Keratinocyte (primary cell): ENCODE data around the gene PCCA. TPM values are rescaled to one million over a fixed set of nuclear protein-coding genes. Genes with fewer than 3 reads are reported as not detected.

Source experiments
- DNase-seq: peaks from one replicate; pipeline ENCODE4 v3.0.0-alpha.2; 2011; ENCODE audit warnings: low read depth, missing footprints, low spot score
- FAIRE-seq: peaks from 2 replicates; lab custom pipeline; 2011; peaks lifted over from hg19 to GRCh38; lab: Jason Lieb, UNC
- H2AFZ ChIP-seq: 2 replicates; pipeline ENCODE4 v1.6.0; 2012; ENCODE audit warnings: low read length, control low read depth, inconsistent platforms; ENCODE audit not compliant: control insufficient read depth
- H3K27ac ChIP-seq: 2 replicates; pipeline ENCODE4 v1.5.1; 2011; ENCODE audit warnings: low read length; ENCODE audit not compliant: control insufficient read depth, insufficient read depth
- H3K27me3 ChIP-seq: 3 replicates; pipeline ENCODE4 v1.6.0; 2011; ENCODE audit warnings: low read length; ENCODE audit not compliant: control insufficient read depth, insufficient read depth; ENCODE audit errors: extremely low read depth
- H3K36me3 ChIP-seq, 2 experiments: 2 replicates in 1 of 2; 3 replicates in 1 of 2; pipeline ENCODE4 v1.5.1; 2011; ENCODE audit warnings: low read length in 2 of 2, mild to moderate bottlenecking in 1 of 2; ENCODE audit not compliant: control insufficient read depth in 2 of 2, insufficient read depth in 2 of 2; ENCODE audit errors: extremely low read depth in 1 of 2
- H3K4me1 ChIP-seq: 3 replicates; pipeline ENCODE4 v1.5.1; 2011; ENCODE audit warnings: low read length; ENCODE audit not compliant: control insufficient read depth, insufficient read depth; ENCODE audit errors: extremely low read depth
- H3K4me2 ChIP-seq: 3 replicates; pipeline ENCODE4 v1.6.0; 2011; ENCODE audit warnings: low read depth, low read length; ENCODE audit not compliant: control insufficient read depth, insufficient read depth; ENCODE audit errors: extremely low read depth
- H3K4me3 ChIP-seq, 3 experiments: fragments of 200-600 bp in 1 of 3; sonication (generic) in 1 of 3; 2 replicates in 2 of 3; 3 replicates in 1 of 3; pipeline ENCODE4 v1.5.1; 2011 to 2016; ENCODE audit warnings: low read length in 3 of 3, mild to moderate bottlenecking in 3 of 3, control low read depth in 2 of 3, inconsistent platforms in 1 of 3, low read depth in 1 of 3, mixed read lengths in 1 of 3, mixed run types in 1 of 3, moderate library complexity in 1 of 3; ENCODE audit not compliant: control insufficient read depth in 2 of 3, insufficient read depth in 2 of 3; ENCODE audit errors: extremely low read depth in 1 of 3
- H3K79me2 ChIP-seq: 2 replicates; pipeline ENCODE4 v1.6.0; 2012; ENCODE audit warnings: low read length; ENCODE audit not compliant: control insufficient read depth, insufficient read depth
- H3K9ac ChIP-seq: 3 replicates; pipeline ENCODE4 v1.6.0; 2011; ENCODE audit warnings: low read length; ENCODE audit not compliant: control insufficient read depth, insufficient read depth; ENCODE audit errors: extremely low read depth
- H3K9me1 ChIP-seq: 3 replicates; pipeline ENCODE4 v1.6.0; 2011; ENCODE audit warnings: low read length; ENCODE audit not compliant: control insufficient read depth, insufficient read depth; ENCODE audit errors: extremely low read depth
- H3K9me3 ChIP-seq: 2 replicates; pipeline ENCODE4 v1.5.1; 2012; ENCODE audit warnings: low read depth, low read length; ENCODE audit not compliant: control insufficient read depth
- H4K20me1 ChIP-seq: 3 replicates; pipeline ENCODE4 v1.6.0; 2011; ENCODE audit warnings: low read length; ENCODE audit not compliant: control insufficient read depth, insufficient read depth; ENCODE audit errors: extremely low read depth
- CTCF ChIP-seq, 3 experiments: IDR thresholded peaks in 1 of 3; conservative IDR thresholded peaks in 1 of 3; optimal IDR thresholded peaks in 1 of 3; 2 replicates in 2 of 3; 3 replicates in 1 of 3; pipeline versions ENCODE3 to v1.5.1; 2011; ENCODE audit warnings: low read length in 3 of 3, mild to moderate bottlenecking in 3 of 3, moderate library complexity in 2 of 3, control low read depth in 1 of 3, inconsistent platforms in 1 of 3; ENCODE audit not compliant: insufficient read depth in 2 of 3; ENCODE audit errors: extremely low read depth in 1 of 3
- EZH2 ChIP-seq: IDR thresholded peaks from one replicate; pipeline ENCODE4 v1.6.1; 2012; ENCODE audit warnings: inconsistent platforms, mild to moderate bottlenecking, low read length, moderate library complexity
- dilution Hi-C: fragments of 300-500 bp; cut with MboI; formaldehyde crosslinking; loops from one replicate; pipeline ENCODE4 v1.7.0; 2020; ENCODE audit warnings: low sequenced_read_pairs; ENCODE audit not compliant: extremely low pct_ligation_motif_present
- polyA plus RNA-seq, 5 experiments: library from polyadenylated mRNA; depleted of rRNA in 3 of 5; stranded (reverse) in 3 of 5; stranded (forward) in 1 of 5; unstranded in 1 of 5; fragments of >200 nt; gene quantifications; 1 replicate in 1 of 5; 2 replicates in 3 of 5; 3 replicates in 1 of 5; pipeline versions ENCODE4 v1.2.1 to v1.2.3, GENCODE V29; 2011 to 2012; ENCODE audit warnings: missing spikeins in 2 of 5, low read depth in 1 of 5, low replicate concordance in 1 of 5

The PCCA gene
- polyA plus RNA-seq, 1 donor (not counting 4 experiments of a cell fraction or from before 2014, with no cell fraction given), result 8.1 TPM

DNA sequence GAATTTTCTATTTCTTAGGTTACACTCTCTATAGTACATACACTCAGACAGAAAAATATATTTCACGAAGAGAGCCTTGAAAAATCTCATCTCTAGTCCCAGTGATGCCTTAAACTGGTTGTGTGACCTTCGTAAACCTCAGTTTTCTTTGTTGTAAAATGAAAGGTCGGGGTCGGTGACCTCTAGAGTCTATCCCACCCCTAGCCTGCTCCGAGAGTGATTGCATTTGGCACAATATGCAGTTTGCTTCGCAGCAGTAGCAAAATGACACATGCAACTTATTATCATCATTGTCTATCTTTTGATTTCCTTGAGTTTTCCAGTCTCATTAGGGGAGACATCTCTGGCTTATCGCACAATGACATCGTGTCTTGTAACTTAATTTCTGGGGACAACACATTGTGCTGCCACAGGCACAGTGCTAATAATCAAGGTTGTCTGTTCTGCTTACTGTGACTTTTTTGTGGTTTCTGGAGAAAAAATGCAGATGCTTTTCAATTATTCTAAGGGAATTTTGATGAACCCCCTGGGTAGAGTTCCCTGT is 384.7 kb downstream of the PCCA start:
- Histone ChIP-seq H3K9me3 (no peaks in the 10 kb centered on the region), H3K79me2 (no peaks in the 10 kb centered on the region), H2AFZ (no peak overlapping the region), H3K9ac (no peak overlapping the region), H3K9me1 (no peaks in the 10 kb centered on the region), H3K27ac (no peak overlapping the region), H3K36me3 (no peaks in the 10 kb centered on the region), H3K27me3 (no peaks in the 10 kb centered on the region), H3K4me2 (no peak overlapping the region), H3K4me3 (no peak overlapping the region), H4K20me1 (no peaks in the 10 kb centered on the region), H3K4me1 (no peaks in the 10 kb centered on the region)
- TF ChIP-seq CTCF (optimal IDR thresholded peaks at IDR 0.05 in 1 of 3, IDR thresholded peaks at IDR 0.05 in 1 of 3, conservative IDR thresholded peaks at IDR 0.05 in 1 of 3; ENCODE audit: extremely low read depth in 1 of 3, insufficient read depth in 2 of 3, low read length in 3 of 3), result no peak
- TF ChIP-seq EZH2, result no peak
- dilution Hi-C loops, result no loop called here
- DNase-seq, result no peak
- no peak for FAIRE-seq

GRCh38 chr13:100476963-100477362 is 388.1 kb downstream of the PCCA start:
- Histone ChIP-seq H3K4me2 (no peak overlapping the region), H3K9me1 (no peaks in the 10 kb centered on the region), H3K9me3 (no peaks in the 10 kb centered on the region), H3K36me3 (no peaks in the 10 kb centered on the region), H4K20me1 (no peaks in the 10 kb centered on the region), H2AFZ (no peak overlapping the region), H3K27ac (no peak overlapping the region), H3K79me2 (no peaks in the 10 kb centered on the region), H3K27me3 (no peaks in the 10 kb centered on the region), H3K9ac (no peak overlapping the region), H3K4me1 (no peaks in the 10 kb centered on the region), H3K4me3 (no peak overlapping the region)
- dilution Hi-C loops, result no loop called here
- no peak for DNase-seq
- no peak for FAIRE-seq
- TF ChIP-seq EZH2, result no peak
- no peak for TF ChIP-seq CTCF (optimal IDR thresholded peaks at IDR 0.05 in 1 of 3, IDR thresholded peaks at IDR 0.05 in 1 of 3, conservative IDR thresholded peaks at IDR 0.05 in 1 of 3; ENCODE audit: extremely low read depth in 1 of 3, insufficient read depth in 2 of 3, low read length in 3 of 3)
